Neural progenitor cell (in vitro differentiated cells): Measurements from ENCODE around the gene NEU2. TPM values are rescaled to one million over a fixed set of nuclear protein-coding genes. Genes with fewer than 3 reads are reported as not detected.

Source experiments
- DNase-seq: peaks from one replicate; pipeline ENCODE4 v3.0.0-alpha.2; 2016; ENCODE audit warnings: low spot score
- H2AFZ ChIP-seq: fragments of 200-600 bp; sonication (generic); replicated peaks from 2 replicates; pipeline ENCODE4 v1.6.1; 2016; ENCODE audit warnings: antibody characterized with exemption
- H3F3A ChIP-seq: fragments of 200-600 bp; sonication (generic); 2 replicates; pipeline ENCODE4 v1.6.1; 2016; ENCODE audit warnings: antibody characterized with exemption, low read depth
- H3K27ac ChIP-seq: fragments of 200-600 bp; sonication (generic); 2 replicates; pipeline ENCODE4 v1.5.1; 2016; ENCODE audit warnings: mild to moderate bottlenecking
- H3K27me3 ChIP-seq: fragments of 200-600 bp; sonication (generic); 2 replicates; pipeline ENCODE4 v1.6.1; 2016; ENCODE audit warnings: mild to moderate bottlenecking, moderate library complexity
- H3K36me3 ChIP-seq: fragments of 200-600 bp; sonication (generic); 2 replicates; pipeline ENCODE4 v1.5.1; 2016
- H3K4me1 ChIP-seq: fragments of 200-600 bp; sonication (generic); 2 replicates; pipeline ENCODE4 v1.6.1; 2016; ENCODE audit warnings: mixed run types
- H3K4me2 ChIP-seq: fragments of 200-600 bp; sonication (generic); 2 replicates; pipeline ENCODE4 v1.6.1; 2016
- H3K4me3 ChIP-seq: fragments of 200-600 bp; sonication (generic); 2 replicates; pipeline ENCODE4 v1.5.1; 2016
- H3K79me2 ChIP-seq: fragments of 200-600 bp; sonication (generic); 2 replicates; pipeline ENCODE4 v1.6.1; 2016; ENCODE audit warnings: low read depth
- H3K9ac ChIP-seq: fragments of 200-600 bp; sonication (generic); 2 replicates; pipeline ENCODE4 v1.6.1; 2016
- H3K9me3 ChIP-seq: fragments of 200-600 bp; sonication (generic); 2 replicates; pipeline ENCODE4 v1.5.1; 2016; ENCODE audit warnings: low read depth
- H4K20me1 ChIP-seq: fragments of 200-600 bp; sonication (generic); 2 replicates; pipeline ENCODE4 v1.6.1; 2016; ENCODE audit warnings: low read depth
- H3K27ac Mint-ChIP-seq: 3 replicates; pipeline ENCODE4 v1.8.0; 2021; ENCODE audit warnings: mixed read lengths
- H3K27me3 Mint-ChIP-seq: 2 replicates; pipeline ENCODE4 v1.8.0; 2022; ENCODE audit warnings: low read depth, mild to moderate bottlenecking, inconsistent platforms, moderate library complexity, mixed read lengths; ENCODE audit not compliant: insufficient read depth
- H3K36me3 Mint-ChIP-seq: 3 replicates; pipeline ENCODE4 v1.8.0; 2021; ENCODE audit warnings: mixed read lengths
- H3K4me1 Mint-ChIP-seq: 3 replicates; pipeline ENCODE4 v1.8.0; 2021; ENCODE audit warnings: mixed read lengths
- H3K4me3 Mint-ChIP-seq: 3 replicates; pipeline ENCODE4 v1.8.0; 2021; ENCODE audit warnings: mild to moderate bottlenecking, moderate library complexity, mixed read lengths
- H3K9me3 Mint-ChIP-seq: 3 replicates; pipeline ENCODE4 v1.8.0; 2020; ENCODE audit warnings: mixed read lengths
- CTCF ChIP-seq: fragments of 200-600 bp; sonication (generic); IDR thresholded peaks from 2 replicates; pipeline ENCODE4 v1.5.1; 2017; ENCODE audit warnings: antibody characterized with exemption, mild to moderate bottlenecking
- EZH2 ChIP-seq: fragments of 200-600 bp; sonication (generic); IDR thresholded peaks from 2 replicates; pipeline ENCODE4 v1.6.1; 2017; ENCODE audit warnings: antibody characterized with exemption, mild to moderate bottlenecking, moderate library complexity
- EZH2phosphoT487 ChIP-seq: fragments of 200-600 bp; sonication (generic); IDR thresholded peaks from 2 replicates; pipeline ENCODE4 v1.6.1; 2017; ENCODE audit warnings: antibody characterized with exemption
- total RNA-seq: library from RNA; depleted of rRNA; stranded (reverse); fragments of >200 nt; gene quantifications from 2 replicates; pipeline ENCODE4 v1.2.3, GENCODE V29; 2015; ENCODE audit warnings: low replicate concordance

The NEU2 gene
- total RNA-seq, 1 donor from 2014 or later: not detected

GRCh38 chr2:233037078-233037477 lies 4.6 kb downstream of the NEU2 start:
- Mint-ChIP-seq H3K9me3 (no peaks in the 10 kb centered on the region), H3K27ac (no peak overlapping the region), H3K36me3 (no peaks in the 10 kb centered on the region), H3K4me1 (peaks cover 11% of the 10 kb centered on the region), H3K27me3 (peaks cover 11% of the 10 kb centered on the region), H3K4me3 (no peak overlapping the region)
- Histone ChIP-seq H3K79me2 (no peaks in the 10 kb centered on the region), H3F3A (peaks cover 19% of the 10 kb centered on the region), H3K27ac (no peak overlapping the region), H3K36me3 (no peaks in the 10 kb centered on the region), H2AFZ (no peak overlapping the region), H3K4me1 (peaks cover 1% of the 10 kb centered on the region), H3K4me2 (no peak overlapping the region), H3K9me3 (no peaks in the 10 kb centered on the region), H4K20me1 (no peaks in the 10 kb centered on the region), H3K9ac (no peak overlapping the region), H3K27me3 (no peaks in the 10 kb centered on the region), H3K4me3 (no peak overlapping the region)
- DNase-seq: no peak
- TF ChIP-seq CTCF: no peak
- no peak for TF ChIP-seq EZH2
- TF ChIP-seq EZH2phosphoT487: no peak

GRCh38 chr2:233039212-233039845 lies 6.9 kb downstream of the NEU2 start:
- H3K79me2 ChIP-seq: no peaks in the 10 kb centered on the region
- no peak overlapping the region for H3K9ac ChIP-seq
- Mint-ChIP-seq H3K27ac (no peak overlapping the region), H3K4me3 (no peak overlapping the region), H3K9me3 (no peaks in the 10 kb centered on the region), H3K4me1 (peaks cover 3% of the 10 kb centered on the region), H3K27me3 (peaks cover 3% of the 10 kb centered on the region), H3K36me3 (no peaks in the 10 kb centered on the region)
- no peaks in the 10 kb centered on the region for H3K9me3 ChIP-seq
- peaks cover 19% of the 10 kb centered on the region for H3F3A ChIP-seq
- no peak for DNase-seq
- no peak overlapping the region for H3K4me3 ChIP-seq
- H3K36me3 ChIP-seq: no peaks in the 10 kb centered on the region
- no peaks in the 10 kb centered on the region for H3K4me1 ChIP-seq
- no peak overlapping the region for H3K4me2 ChIP-seq
- no peak overlapping the region for H3K27ac ChIP-seq
- H2AFZ ChIP-seq: no peak overlapping the region
- no peaks in the 10 kb centered on the region for H3K27me3 ChIP-seq
- TF ChIP-seq EZH2: no peak
- H4K20me1 ChIP-seq: no peaks in the 10 kb centered on the region

GRCh38 chr2:233039846-233040530 lies 7.5 kb downstream of the NEU2 start:
- H3K36me3 Mint-ChIP-seq: no peaks in the 10 kb centered on the region

More at GRCh38 chr2:233039846-233040530, 7.5 kb downstream of the NEU2 start:
- no peak overlapping the region for H2AFZ ChIP-seq
- no peak overlapping the region for H3K9ac ChIP-seq
- no peaks in the 10 kb centered on the region for H3K9me3 ChIP-seq
- no peaks in the 10 kb centered on the region for H4K20me1 ChIP-seq
- H3K4me1 ChIP-seq: no peaks in the 10 kb centered on the region
- H3K4me3 ChIP-seq: no peak overlapping the region
- H3F3A ChIP-seq: peaks cover 19% of the 10 kb centered on the region
- H3K79me2 ChIP-seq: no peaks in the 10 kb centered on the region
- H3K4me3 Mint-ChIP-seq: no peak overlapping the region
- H3K4me2 ChIP-seq: no peak overlapping the region
- DNase-seq: no peak
- no peaks in the 10 kb centered on the region for H3K9me3 Mint-ChIP-seq
- no peak overlapping the region for H3K27ac Mint-ChIP-seq
- no peaks in the 10 kb centered on the region for H3K36me3 ChIP-seq
- H3K4me1 Mint-ChIP-seq: peaks cover 3% of the 10 kb centered on the region
- TF ChIP-seq EZH2 (no peak), CTCF (no peak), EZH2phosphoT487 (no peak)
- no peaks in the 10 kb centered on the region for H3K27me3 ChIP-seq
- H3K27ac ChIP-seq: no peak overlapping the region
- peaks cover 3% of the 10 kb centered on the region for H3K27me3 Mint-ChIP-seq
